B cell (primary cell): ENCODE results near the gene SNAP47. TPM values are rescaled to one million over a fixed set of nuclear protein-coding genes. Genes with fewer than 3 reads are reported as not detected.

Source experiments
- ATAC-seq: fragments of 200-7000 bp; cut with Tn5 transposase; one replicate; pipeline ENCODE4 v1.10.0; 2021; ENCODE audit warnings: low read depth, mild to moderate bottlenecking, moderate number of reproducible peaks, moderate library complexity
- CTCF ChIA-PET: fragments of 350-600 bp; sonication (Branson Sonifier 250); formaldehyde crosslinking; loops from one replicate; lab custom pipeline; 2021; ENCODE audit warnings: antibody characterized with exemption, inconsistent platforms; lab: Charles Lee
- POLR2A ChIA-PET: fragments of 350-600 bp; sonication (Branson Sonifier 250); formaldehyde crosslinking; loops from one replicate; lab custom pipeline; 2021; ENCODE audit warnings: antibody characterized with exemption; lab: Charles Lee
- DNase-seq: peaks from one replicate; pipeline ENCODE4 v3.0.0; 2013
- H2AFZ ChIP-seq: 2 replicates; pipeline ENCODE4 v1.6.1; 2012; ENCODE audit warnings: mild to moderate bottlenecking, low read depth, low read length; ENCODE audit not compliant: insufficient read depth, poor library complexity, severe bottlenecking
- H3K27ac ChIP-seq, 2 donors: 1 replicate in 1 of 2; 2 replicates in 1 of 2; pipeline ENCODE4 v1.5.1; 2012 to 2013; ENCODE audit warnings: low read length in 2 of 2, mild to moderate bottlenecking in 2 of 2, moderate library complexity in 1 of 2
- H3K27me3 ChIP-seq, 4 experiments: fragments of 200-600 bp in 1 of 4; sonication (generic) in 1 of 4; replicated peaks in 1 of 4; 1 replicate in 2 of 4; 2 replicates in 2 of 4; pipeline versions ENCODE4 v1.6.1 to v1.7.0; 2013 to 2016; ENCODE audit warnings: low read length in 3 of 4, mild to moderate bottlenecking in 2 of 4, mixed read lengths in 1 of 4, moderate library complexity in 1 of 4; ENCODE audit not compliant: insufficient read depth in 4 of 4, control insufficient read depth in 3 of 4; ENCODE audit errors: control extremely low read depth in 1 of 4
- H3K36me3 ChIP-seq, 2 experiments: replicated peaks in 1 of 2; 1 replicate in 1 of 2; 2 replicates in 1 of 2; pipeline versions ENCODE4 v1.6.1 to v1.7.1; 2013; ENCODE audit warnings: low read length in 1 of 2; ENCODE audit not compliant: insufficient read depth in 2 of 2, control insufficient read depth in 1 of 2; ENCODE audit errors: control extremely low read depth in 1 of 2, extremely low read depth in 1 of 2
- H3K4me1 ChIP-seq, 2 donors: fragments of 200-600 bp in 1 of 2; sonication (generic) in 1 of 2; 1 replicate in 1 of 2; 2 replicates in 1 of 2; pipeline versions ENCODE4 v1.5.1 to v1.6.1; 2013 to 2017; ENCODE audit warnings: low read length in 2 of 2; ENCODE audit not compliant: control insufficient read depth in 2 of 2, insufficient read depth in 2 of 2
- H3K4me2 ChIP-seq: replicated peaks from 2 replicates; pipeline ENCODE3; 2012; ENCODE audit warnings: mild to moderate bottlenecking, low read depth, low read length; ENCODE audit not compliant: poor library complexity, severe bottlenecking
- H3K4me3 ChIP-seq, 5 experiments: fragments of 200-600 bp in 1 of 5; sonication (generic) in 1 of 5; 1 replicate in 3 of 5; 2 replicates in 2 of 5; pipeline versions ENCODE4 v1.5.1 to v1.7.0; 2011 to 2016; ENCODE audit warnings: low read length in 4 of 5, mild to moderate bottlenecking in 4 of 5, low read depth in 2 of 5, control low read depth in 1 of 5, moderate library complexity in 1 of 5; ENCODE audit not compliant: insufficient read depth in 1 of 5; ENCODE audit errors: control extremely low read depth in 1 of 5, extremely low read depth in 1 of 5
- H3K79me2 ChIP-seq: fragments of 200-600 bp; sonication (generic); one replicate; pipeline ENCODE4 v1.6.0; 2016; ENCODE audit warnings: low read length; ENCODE audit not compliant: control insufficient read depth, insufficient read depth
- H3K9ac ChIP-seq: fragments of 200-600 bp; sonication (generic); 2 replicates; pipeline ENCODE4 v1.6.1; 2017; ENCODE audit warnings: mild to moderate bottlenecking, low read length, moderate library complexity
- H3K9me3 ChIP-seq, 3 donors: one replicate each; pipeline versions ENCODE4 v1.6.1 to v1.7.1; 2013; ENCODE audit warnings: low read length in 2 of 3; ENCODE audit not compliant: control insufficient read depth in 2 of 3, insufficient read depth in 1 of 3; ENCODE audit errors: control extremely low read depth in 1 of 3
- H4K20me1 ChIP-seq: 2 replicates; pipeline ENCODE4 v1.6.0; 2012; ENCODE audit warnings: mild to moderate bottlenecking, low read length; ENCODE audit not compliant: insufficient read depth, control insufficient read depth, poor library complexity, severe bottlenecking
- H3K27ac Mint-ChIP-seq: one replicate; pipeline ENCODE4 v1.8.0; 2021; ENCODE audit warnings: mixed read lengths
- H3K27me3 Mint-ChIP-seq: one replicate; pipeline ENCODE4 v1.8.0; 2021; ENCODE audit warnings: mixed read lengths
- H3K4me1 Mint-ChIP-seq: one replicate; pipeline ENCODE4 v1.8.0; 2021; ENCODE audit warnings: mixed read lengths
- H3K4me3 Mint-ChIP-seq: one replicate; pipeline ENCODE4 v1.8.0; 2021; ENCODE audit warnings: mixed read lengths
- H3K9me3 Mint-ChIP-seq: one replicate; pipeline ENCODE4 v1.8.0; 2022; ENCODE audit warnings: mixed read lengths; ENCODE audit not compliant: insufficient read depth
- EZH2 ChIP-seq: IDR thresholded peaks from 2 replicates; pipeline ENCODE4 v1.6.1; 2012; ENCODE audit warnings: borderline replicate concordance, low read depth, mild to moderate bottlenecking, moderate library complexity, low read length; ENCODE audit not compliant: insufficient read depth, poor library complexity, severe bottlenecking
- WGBS: methylation state at CpG from one replicate; pipeline ENCODE4 v1.1.5; 2013; ENCODE audit warnings: missing lambda C conversion rate; ENCODE audit not compliant: insufficient coverage; 5-methylcytosine and 5-hydroxymethylcytosine counted together
- intact Hi-C: fragments of 100-400 bp; cut with micrococcal nuclease; formaldehyde crosslinking; loops from one replicate; pipeline ENCODE4 v1.10.0; 2022
- polyA plus RNA-seq: library from polyadenylated mRNA; depleted of rRNA; stranded (reverse); fragments of >200 nt; gene quantifications from 2 replicates; pipeline ENCODE4 v1.2.3, GENCODE V29; 2012
- total RNA-seq, 2 donors: library from RNA; stranded (reverse); fragments of 120-200 nt in 1 of 2; gene quantifications; 1 replicate in 1 of 2; 2 replicates in 1 of 2; pipeline versions ENCODE4 v1.2.3 to v1.2.4, GENCODE V29; 2013 to 2022
- TF ChIP-seq, protein P1 (sequence below): fragments of 200-600 bp; IDR thresholded peaks from one replicate; pipeline ENCODE4 v1.8.0; 2022; ENCODE audit warnings: antibody characterized with exemption, mild to moderate bottlenecking

The SNAP47 gene
- total and polyA plus RNA-seq, 2 donors (not counting 1 experiment from before 2014, with no cell fraction given), result 25.6 to 34.9 TPM

GRCh38 chr1:227736814-227737432 lies 1.7 kb downstream of the SNAP47 start:
- DNase-seq (no peak), ATAC-seq (no peak)
- Histone ChIP-seq H3K9me3 (no peaks in the 10 kb centered on the region), H2AFZ (no peak overlapping the region), H3K27me3 (no peaks in the 10 kb centered on the region), H3K4me1 (peaks cover 12 to 23% of the 10 kb centered on the region in 2 donors), H3K27ac (no peak overlapping the region), H3K4me3 (no peak overlapping the region), H3K36me3 (no peaks in the 10 kb centered on the region), H4K20me1 (peaks cover 29% of the 10 kb centered on the region), H3K4me2 (no peak overlapping the region), H3K79me2 (peaks cover 79% of the 10 kb centered on the region), H3K9ac (no peak overlapping the region)
- H3K4me3 Mint-ChIP-seq, result peak overlapping the region; percentile 61
- 96% methylated on average over 10 of the region's 11 CpGs for WGBS
- ChIA-PET POLR2A (interaction anchor here (0.7 kb wide), 1 partner anchor 58 kb away, joined by 3 read pairs; no protein-coding TSS in a partner anchor), CTCF (no interaction called here)
- no peaks in the 10 kb centered on the region for H3K9me3 Mint-ChIP-seq
- TF ChIP-seq, protein P1, sequence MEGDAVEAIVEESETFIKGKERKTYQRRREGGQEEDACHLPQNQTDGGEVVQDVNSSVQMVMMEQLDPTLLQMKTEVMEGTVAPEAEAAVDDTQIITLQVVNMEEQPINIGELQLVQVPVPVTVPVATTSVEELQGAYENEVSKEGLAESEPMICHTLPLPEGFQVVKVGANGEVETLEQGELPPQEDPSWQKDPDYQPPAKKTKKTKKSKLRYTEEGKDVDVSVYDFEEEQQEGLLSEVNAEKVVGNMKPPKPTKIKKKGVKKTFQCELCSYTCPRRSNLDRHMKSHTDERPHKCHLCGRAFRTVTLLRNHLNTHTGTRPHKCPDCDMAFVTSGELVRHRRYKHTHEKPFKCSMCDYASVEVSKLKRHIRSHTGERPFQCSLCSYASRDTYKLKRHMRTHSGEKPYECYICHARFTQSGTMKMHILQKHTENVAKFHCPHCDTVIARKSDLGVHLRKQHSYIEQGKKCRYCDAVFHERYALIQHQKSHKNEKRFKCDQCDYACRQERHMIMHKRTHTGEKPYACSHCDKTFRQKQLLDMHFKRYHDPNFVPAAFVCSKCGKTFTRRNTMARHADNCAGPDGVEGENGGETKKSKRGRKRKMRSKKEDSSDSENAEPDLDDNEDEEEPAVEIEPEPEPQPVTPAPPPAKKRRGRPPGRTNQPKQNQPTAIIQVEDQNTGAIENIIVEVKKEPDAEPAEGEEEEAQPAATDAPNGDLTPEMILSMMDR, result no peak
- TF ChIP-seq EZH2, result no peak
- intact Hi-C loops, result loop anchor here (5.0 kb wide), 1 partner anchor 1105 kb away; no protein-coding TSS in a partner anchor
- H3K27me3 Mint-ChIP-seq, result no peaks in the 10 kb centered on the region
- no peak overlapping the region for H3K27ac Mint-ChIP-seq
- peaks cover 48% of the 10 kb centered on the region for H3K4me1 Mint-ChIP-seq

- Mint-ChIP-seq H3K4me1 (peaks cover 44% of the 10 kb centered on the region), H3K4me3 (no peak overlapping the region)
Measured at GRCh38 chr1:227738820-227739219, 3.6 kb downstream of the SNAP47 start.

More at GRCh38 chr1:227738820-227739219, 3.6 kb downstream of the SNAP47 start:
- no peak for DNase-seq
- peaks cover 12 to 17% of the 10 kb centered on the region in 2 donors for H3K4me1 ChIP-seq
- Mint-ChIP-seq H3K9me3 (no peaks in the 10 kb centered on the region), H3K27me3 (no peaks in the 10 kb centered on the region), H3K27ac (no peak overlapping the region)
- no peak overlapping the region for H3K27ac ChIP-seq
- no peak for ATAC-seq
- H3K36me3 ChIP-seq, result no peaks in the 10 kb centered on the region
- intact Hi-C loops, result loop anchor here (5.0 kb wide), 1 partner anchor 1107 kb away; no protein-coding TSS in a partner anchor
- ChIA-PET POLR2A (interaction anchor here (0.5 kb wide), 1 partner anchor 49 kb away, joined by 6 read pairs; no protein-coding TSS in a partner anchor), CTCF (no interaction called here)
- peaks cover 94% of the 10 kb centered on the region for H3K79me2 ChIP-seq
- no peaks in the 10 kb centered on the region for H3K9me3 ChIP-seq
- H3K9ac ChIP-seq, result no peak overlapping the region
- H2AFZ ChIP-seq, result no peak overlapping the region
- WGBS, result 96% methylated on average over 9 of the region's 9 CpGs
- TF ChIP-seq, protein P1, result no peak
- no peak for TF ChIP-seq EZH2
- no peaks in the 10 kb centered on the region for H3K27me3 ChIP-seq
- H3K4me3 ChIP-seq, result no peak overlapping the region
- no peak overlapping the region for H3K4me2 ChIP-seq
- peaks cover 45% of the 10 kb centered on the region for H4K20me1 ChIP-seq
